Lower lobe of right lung (tissue), 2 donors: ENCODE measurements around the gene PPP3CB. TPM values are rescaled to one million over a fixed set of nuclear protein-coding genes. Genes with fewer than 3 reads are reported as not detected.

Experiments
- ATAC-seq, 2 donors: fragments of 200-7000 bp; cut with Tn5 transposase; one replicate each; pipeline ENCODE4 v1.9.1; 2020 to 2022; ENCODE audit warnings: mild to moderate bottlenecking in 2 of 2, moderate library complexity in 2 of 2
- DNase-seq: peaks from one replicate; pipeline ENCODE4 v3.0.0-alpha.2; 2020
- H3K27ac ChIP-seq: fragments of 200-600 bp; one replicate; pipeline ENCODE4 v1.8.0; 2022
- H3K27me3 ChIP-seq: fragments of 200-600 bp; one replicate; pipeline ENCODE4 v1.8.0; 2022; ENCODE audit warnings: low read depth
- H3K36me3 ChIP-seq: fragments of 200-600 bp; one replicate; pipeline ENCODE4 v1.8.0; 2022; ENCODE audit warnings: mild to moderate bottlenecking
- H3K4me1 ChIP-seq: fragments of 200-600 bp; one replicate; pipeline ENCODE4 v1.8.0; 2022
- H3K4me3 ChIP-seq: fragments of 200-600 bp; one replicate; pipeline ENCODE4 v1.8.0; 2022; ENCODE audit warnings: mild to moderate bottlenecking
- H3K9me3 ChIP-seq: fragments of 200-600 bp; one replicate; pipeline ENCODE4 v1.8.0; 2022
- intact Hi-C: fragments of 100-400 bp; cut with DNase I; formaldehyde crosslinking; loops from one replicate; pipeline ENCODE4 v1.11.0; 2022
- total RNA-seq: library from RNA; stranded (reverse); fragmentation: NEBNext Ultra II Directional; extraction: Animal tissue kit (Norgen Biotek cat#: 25700); gene quantifications from one replicate; pipeline ENCODE4 v1.2.1, GENCODE V29; 2021
- TF ChIP-seq, protein P1 (sequence below): fragments of 200-600 bp; IDR thresholded peaks from one replicate; pipeline ENCODE4 v1.8.0; 2022; ENCODE audit warnings: antibody characterized with exemption, mild to moderate bottlenecking
- donor health status: DM: no; HTN: yes; CAD: no; lungs with severe emphysema.

PPP3CB gene
- total RNA-seq, 1 donor from 2014 or later, result 41.3 TPM

- ATAC-seq (peak; percentile 69 to 85), DNase-seq (no peak)
- TF ChIP-seq, protein P1, sequence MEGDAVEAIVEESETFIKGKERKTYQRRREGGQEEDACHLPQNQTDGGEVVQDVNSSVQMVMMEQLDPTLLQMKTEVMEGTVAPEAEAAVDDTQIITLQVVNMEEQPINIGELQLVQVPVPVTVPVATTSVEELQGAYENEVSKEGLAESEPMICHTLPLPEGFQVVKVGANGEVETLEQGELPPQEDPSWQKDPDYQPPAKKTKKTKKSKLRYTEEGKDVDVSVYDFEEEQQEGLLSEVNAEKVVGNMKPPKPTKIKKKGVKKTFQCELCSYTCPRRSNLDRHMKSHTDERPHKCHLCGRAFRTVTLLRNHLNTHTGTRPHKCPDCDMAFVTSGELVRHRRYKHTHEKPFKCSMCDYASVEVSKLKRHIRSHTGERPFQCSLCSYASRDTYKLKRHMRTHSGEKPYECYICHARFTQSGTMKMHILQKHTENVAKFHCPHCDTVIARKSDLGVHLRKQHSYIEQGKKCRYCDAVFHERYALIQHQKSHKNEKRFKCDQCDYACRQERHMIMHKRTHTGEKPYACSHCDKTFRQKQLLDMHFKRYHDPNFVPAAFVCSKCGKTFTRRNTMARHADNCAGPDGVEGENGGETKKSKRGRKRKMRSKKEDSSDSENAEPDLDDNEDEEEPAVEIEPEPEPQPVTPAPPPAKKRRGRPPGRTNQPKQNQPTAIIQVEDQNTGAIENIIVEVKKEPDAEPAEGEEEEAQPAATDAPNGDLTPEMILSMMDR, result peak; percentile 82
- Histone ChIP-seq H3K9me3 (no peaks in the 10 kb centered on the region), H3K36me3 (peaks cover 51% of the 10 kb centered on the region), H3K4me3 (no peak overlapping the region), H3K27ac (no peak overlapping the region), H3K4me1 (no peaks in the 10 kb centered on the region), H3K27me3 (no peaks in the 10 kb centered on the region)
- intact Hi-C loops, result loop anchor here (2.0 kb wide), 1 partner anchor 116 kb away; no protein-coding TSS in a partner anchor
Measured at GRCh38 chr10:73529089-73529832, 33.4 kb upstream of the PPP3CB start.

- no peaks in the 10 kb centered on the region for H3K27me3 ChIP-seq
- no peak overlapping the region for H3K4me3 ChIP-seq
- DNase-seq (no peak), ATAC-seq (no peak)
- H3K36me3 ChIP-seq, result peaks cover 80% of the 10 kb centered on the region
- TF ChIP-seq, protein P1, result no peak
- no peak overlapping the region for H3K27ac ChIP-seq
- intact Hi-C loops, result no loop called here
- no peaks in the 10 kb centered on the region for H3K9me3 ChIP-seq
- H3K4me1 ChIP-seq, result no peaks in the 10 kb centered on the region
Measured at GRCh38 chr10:73522263-73522662, 26.4 kb upstream of the PPP3CB start.

GRCh38 chr10:73519336-73519735 lies 23.5 kb upstream of the PPP3CB start:
- ATAC-seq, result no peak
- no peaks in the 10 kb centered on the region for H3K9me3 ChIP-seq
- TF ChIP-seq, protein P1, result no peak
- H3K36me3 ChIP-seq, result peaks cover 82% of the 10 kb centered on the region
- H3K4me3 ChIP-seq, result no peak overlapping the region
- DNase-seq, result no peak
- H3K27ac ChIP-seq, result no peak overlapping the region
- H3K27me3 ChIP-seq, result no peaks in the 10 kb centered on the region
- intact Hi-C loops, result no loop called here
- no peaks in the 10 kb centered on the region for H3K4me1 ChIP-seq

DNA sequence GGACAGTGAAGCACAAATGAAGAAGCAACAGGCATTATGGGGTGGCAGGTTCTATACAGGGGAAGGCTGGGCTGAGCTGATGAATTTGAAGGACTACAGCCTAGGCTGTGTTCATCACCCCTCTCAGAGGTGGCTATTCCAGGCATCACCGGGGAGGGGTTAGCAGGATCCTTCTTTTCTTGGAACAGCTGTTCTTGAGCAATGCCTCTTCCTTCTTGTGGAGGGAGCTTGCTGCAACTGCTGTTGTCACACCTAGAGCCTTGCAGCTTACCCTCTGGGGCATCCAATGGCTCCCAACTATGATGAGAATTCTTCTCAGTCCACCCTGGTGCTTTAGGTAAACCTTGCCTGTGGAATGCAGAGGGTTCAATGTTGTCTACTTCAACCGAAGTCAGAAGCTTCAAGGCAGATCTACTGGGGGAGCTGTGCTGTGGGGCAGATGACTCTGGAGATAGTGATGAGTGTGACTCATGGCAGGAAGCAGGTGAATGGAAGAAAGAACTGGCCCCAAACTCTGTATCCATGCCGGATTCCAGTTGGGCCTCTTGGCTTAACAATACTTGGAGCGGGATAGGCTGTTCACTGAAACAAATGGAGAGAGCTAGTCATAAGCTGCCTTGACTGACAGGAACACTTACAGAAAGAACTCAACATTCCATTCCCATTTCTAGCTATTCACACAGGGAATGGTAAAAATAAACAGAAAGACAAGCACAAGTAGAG lies 21.5 kb upstream of the PPP3CB start:
- ATAC-seq, result peak; percentile 29 to 44
- H3K4me1 ChIP-seq, result no peaks in the 10 kb centered on the region
- no peaks in the 10 kb centered on the region for H3K27me3 ChIP-seq
- no peak for DNase-seq
- intact Hi-C loops, result no loop called here
- no peak overlapping the region for H3K4me3 ChIP-seq
- H3K9me3 ChIP-seq, result no peaks in the 10 kb centered on the region
- H3K36me3 ChIP-seq, result peaks cover 79% of the 10 kb centered on the region
- no peak overlapping the region for H3K27ac ChIP-seq
- TF ChIP-seq, protein P1, result no peak

- H3K27ac ChIP-seq, result no peak overlapping the region
- peaks cover 48% of the 10 kb centered on the region for H3K36me3 ChIP-seq
- no peaks in the 10 kb centered on the region for H3K9me3 ChIP-seq
- no peak for DNase-seq
- intact Hi-C loops, result no loop called here
- H3K4me1 ChIP-seq, result no peaks in the 10 kb centered on the region
- H3K4me3 ChIP-seq, result no peak overlapping the region
- no peaks in the 10 kb centered on the region for H3K27me3 ChIP-seq
- ATAC-seq, result no peak
- TF ChIP-seq, protein P1, result no peak
Measured at GRCh38 chr10:73512207-73512743, 16.5 kb upstream of the PPP3CB start.
